RWPE1 (cell line): ENCODE measurements around the gene NLRC3.

Experiments
- CTCF ChIA-PET: fragments of 350-600 bp; sonication (Branson Sonifier 250); formaldehyde crosslinking; extraction: SDS; loops from one replicate; lab custom pipeline; 2021; lab: Yijun Ruan, JAX
- POLR2A ChIA-PET: fragments of 400-600 bp; formaldehyde crosslinking; extraction: SDS; loops from one replicate; lab custom pipeline; 2020; ENCODE audit warnings: antibody characterized with exemption; ENCODE audit not compliant: low non-redundant PET; lab: Yijun Ruan, JAX
- DNase-seq: peaks from one replicate; pipeline ENCODE4 v3.0.0; 2012; ENCODE audit warnings: low spot score
- H3K27ac ChIP-seq: fragments of 450-650 bp; 2 replicates; pipeline ENCODE4 v1.5.1; 2017
- TF ChIP-seq, protein P1 (sequence below): fragments of 450-650 bp; conservative IDR thresholded peaks from 2 replicates; pipeline ENCODE4 v1.5.1; 2017; ENCODE audit warnings: low read depth, mild to moderate bottlenecking

NLRC3 gene

DNA sequence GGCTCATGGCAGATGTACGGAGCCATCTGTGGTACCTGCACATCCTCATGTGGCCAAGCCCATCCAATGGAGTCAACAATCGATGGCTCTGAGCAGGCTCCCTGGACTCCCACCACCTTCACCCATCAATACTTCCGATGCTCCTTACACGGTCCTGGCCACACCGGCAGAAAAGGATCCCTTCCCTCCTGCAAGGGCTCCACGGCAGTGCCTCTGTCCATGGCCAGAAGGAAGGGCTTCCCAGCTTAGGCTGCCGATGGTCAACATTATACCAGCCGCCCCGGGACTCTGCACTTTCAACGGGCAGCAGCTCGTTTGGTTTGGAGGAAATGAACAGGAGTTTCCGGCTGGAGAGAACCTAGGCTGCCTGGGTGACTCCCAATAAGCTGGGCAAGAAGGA, 21.0 kb upstream of the NLRC3 start:
- POLR2A ChIA-PET, result no interaction called here
- CTCF ChIA-PET, result no interaction called here
- TF ChIP-seq, protein P1, sequence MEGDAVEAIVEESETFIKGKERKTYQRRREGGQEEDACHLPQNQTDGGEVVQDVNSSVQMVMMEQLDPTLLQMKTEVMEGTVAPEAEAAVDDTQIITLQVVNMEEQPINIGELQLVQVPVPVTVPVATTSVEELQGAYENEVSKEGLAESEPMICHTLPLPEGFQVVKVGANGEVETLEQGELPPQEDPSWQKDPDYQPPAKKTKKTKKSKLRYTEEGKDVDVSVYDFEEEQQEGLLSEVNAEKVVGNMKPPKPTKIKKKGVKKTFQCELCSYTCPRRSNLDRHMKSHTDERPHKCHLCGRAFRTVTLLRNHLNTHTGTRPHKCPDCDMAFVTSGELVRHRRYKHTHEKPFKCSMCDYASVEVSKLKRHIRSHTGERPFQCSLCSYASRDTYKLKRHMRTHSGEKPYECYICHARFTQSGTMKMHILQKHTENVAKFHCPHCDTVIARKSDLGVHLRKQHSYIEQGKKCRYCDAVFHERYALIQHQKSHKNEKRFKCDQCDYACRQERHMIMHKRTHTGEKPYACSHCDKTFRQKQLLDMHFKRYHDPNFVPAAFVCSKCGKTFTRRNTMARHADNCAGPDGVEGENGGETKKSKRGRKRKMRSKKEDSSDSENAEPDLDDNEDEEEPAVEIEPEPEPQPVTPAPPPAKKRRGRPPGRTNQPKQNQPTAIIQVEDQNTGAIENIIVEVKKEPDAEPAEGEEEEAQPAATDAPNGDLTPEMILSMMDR, result no peak
- no peak overlapping the region for H3K27ac ChIP-seq
- DNase-seq, result no peak

DNA sequence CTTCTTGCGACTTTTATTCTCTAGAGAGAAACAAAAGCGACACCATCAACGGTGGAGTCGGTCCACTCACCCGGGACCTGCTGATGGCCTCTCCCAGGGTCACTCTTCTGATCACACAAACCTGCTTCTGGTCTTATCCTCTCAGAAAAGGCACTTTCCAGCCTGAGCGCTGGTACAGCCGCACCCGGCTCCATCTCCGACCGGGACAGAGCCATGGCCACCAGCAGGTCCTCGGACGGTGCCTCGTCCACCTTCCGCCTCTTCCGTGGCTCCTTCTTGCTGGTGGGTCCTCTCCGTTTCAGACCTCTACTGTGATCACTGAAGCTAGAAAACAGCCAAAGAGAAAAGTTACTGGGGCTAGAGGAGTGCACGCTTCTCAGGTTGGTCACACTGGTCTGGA, 20.5 kb upstream of the NLRC3 start:
- no peak for DNase-seq
- ChIA-PET POLR2A (no interaction called here), CTCF (no interaction called here)
- TF ChIP-seq, protein P1, result no peak
- no peak overlapping the region for H3K27ac ChIP-seq

DNA sequence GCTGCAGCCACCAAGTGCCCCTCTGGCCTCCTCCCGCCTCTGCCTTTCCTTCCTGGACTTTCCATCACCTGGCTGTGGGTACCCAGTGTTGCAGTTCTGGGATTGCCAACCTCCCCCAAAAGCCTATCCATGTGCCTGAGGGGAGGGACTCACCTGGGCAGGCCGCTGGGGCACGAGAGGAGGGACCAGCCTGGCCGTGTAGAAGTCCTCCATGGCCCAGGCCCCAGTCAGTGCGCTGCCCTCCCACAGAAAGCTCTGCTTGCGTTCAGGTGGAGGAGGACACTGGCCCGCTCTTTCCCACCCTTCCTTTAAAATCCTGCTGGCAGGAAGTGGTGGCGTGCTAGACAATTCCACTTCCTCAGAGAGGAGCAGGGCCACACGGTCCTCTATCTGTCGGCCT, 20.0 kb upstream of the NLRC3 start:
- no peak overlapping the region for H3K27ac ChIP-seq
- ChIA-PET CTCF (no interaction called here), POLR2A (no interaction called here)
- DNase-seq, result no peak
- TF ChIP-seq, protein P1, result no peak

DNA sequence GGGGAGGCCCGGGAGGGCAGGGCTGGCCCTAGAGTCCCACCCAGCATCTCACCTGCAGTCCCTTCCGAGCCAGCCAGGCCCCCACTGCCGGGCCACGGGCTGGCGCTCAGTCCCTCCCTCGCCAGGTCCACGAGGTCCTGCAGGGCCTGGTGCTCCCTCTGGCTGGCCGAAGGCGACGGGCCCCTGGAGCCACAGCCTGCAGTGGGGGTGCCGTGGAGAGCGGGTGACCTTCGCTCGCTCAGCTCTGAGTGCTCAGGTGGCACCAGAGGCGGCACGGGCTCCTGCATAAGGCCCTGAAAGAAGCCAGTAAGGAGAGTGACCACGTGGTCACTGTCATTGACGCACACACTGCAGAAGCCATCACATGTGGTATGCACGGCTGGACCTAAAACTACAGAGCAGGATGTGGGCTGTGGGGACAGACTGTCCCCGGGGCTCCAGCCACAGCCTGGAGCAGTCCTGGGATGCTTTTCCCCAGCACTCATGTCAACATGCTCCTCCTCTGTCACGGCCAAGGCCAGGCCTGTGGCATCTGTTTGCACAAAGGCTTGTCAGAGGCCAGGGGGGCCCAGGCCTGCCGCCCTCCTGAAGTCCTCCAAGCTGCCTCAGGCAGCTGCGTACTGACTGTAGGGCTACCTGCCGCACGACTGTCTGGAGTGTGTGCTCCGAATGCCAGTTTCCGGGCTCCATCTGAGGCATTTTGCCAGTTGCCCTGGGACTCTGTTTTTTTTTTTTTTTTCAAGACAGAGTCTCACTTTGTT, 19.1 kb upstream of the NLRC3 start:
- no peak for DNase-seq
- ChIA-PET POLR2A (no interaction called here), CTCF (no interaction called here)
- H3K27ac ChIP-seq, result no peak overlapping the region
- TF ChIP-seq, protein P1, result no peak

DNA sequence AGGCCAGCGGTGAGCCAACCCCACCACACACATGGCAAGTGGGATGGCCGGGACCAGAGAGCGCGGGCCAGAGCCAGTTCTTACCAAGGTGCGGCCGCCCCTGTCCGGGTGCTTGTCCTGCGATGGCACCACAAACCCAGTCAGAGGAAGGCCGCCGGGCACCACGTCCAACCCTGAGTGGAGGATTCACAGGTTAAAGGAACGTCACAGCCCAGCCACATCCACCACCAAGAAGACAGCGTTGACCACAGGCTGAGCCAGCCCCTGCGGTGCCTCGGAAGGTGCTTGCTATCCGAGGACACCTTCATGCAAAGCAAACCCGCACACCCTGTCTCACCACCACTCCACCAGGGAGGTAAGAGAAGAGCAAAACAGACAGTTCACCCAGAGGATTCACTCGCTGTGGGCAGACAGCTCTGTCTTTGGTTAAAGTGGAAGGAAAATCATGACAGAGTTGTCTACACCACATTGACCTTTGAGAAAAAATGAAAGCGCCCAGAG, 18.4 kb upstream of the NLRC3 start:
- POLR2A ChIA-PET, result no interaction called here
- no peak overlapping the region for H3K27ac ChIP-seq
- TF ChIP-seq, protein P1, result no peak
- CTCF ChIA-PET, result no interaction called here
- DNase-seq, result no peak

DNA sequence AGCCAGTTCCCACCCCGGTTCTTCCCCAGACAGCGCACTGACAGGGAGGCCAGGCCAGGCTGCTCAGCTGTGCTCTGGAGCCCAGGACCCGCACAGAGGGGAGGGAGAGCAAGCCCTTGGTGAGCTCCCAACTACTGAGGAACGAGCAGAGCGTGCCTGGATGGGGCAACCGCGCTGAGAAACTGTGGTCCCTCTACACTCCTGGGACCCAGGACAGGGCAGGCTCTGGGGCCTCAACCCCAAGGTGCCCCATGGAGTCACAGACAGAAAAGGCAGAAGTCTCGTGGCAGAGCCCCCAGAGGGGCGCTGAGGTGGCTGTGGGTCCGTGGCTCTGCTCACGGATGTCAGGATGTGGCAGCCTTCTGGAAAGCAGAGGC, 17.9 kb upstream of the NLRC3 start:
- no peak overlapping the region for H3K27ac ChIP-seq
- CTCF ChIA-PET, result interaction anchor here (0.6 kb wide), 1 partner anchor 95 kb away, joined by 3 read pairs; no protein-coding TSS in a partner anchor
- POLR2A ChIA-PET, result no interaction called here
- TF ChIP-seq, protein P1, result no peak
- no peak for DNase-seq
